Panc1 (cell line): ENCODE measurements around the gene CCBE1.

ENCODE experiments used
- POLR2AphosphoS5 ChIP-seq: IDR thresholded peaks from 2 replicates; pipeline ENCODE4 v1.6.1; 2012; ENCODE audit warnings: mild to moderate bottlenecking, low read depth, low read length, moderate library complexity
- TF ChIP-seq, protein P1 (sequence below): fragments of 450-650 bp; IDR thresholded peaks from 2 replicates; pipeline ENCODE4 v1.5.1; 2017; ENCODE audit warnings: mild to moderate bottlenecking

DNA sequence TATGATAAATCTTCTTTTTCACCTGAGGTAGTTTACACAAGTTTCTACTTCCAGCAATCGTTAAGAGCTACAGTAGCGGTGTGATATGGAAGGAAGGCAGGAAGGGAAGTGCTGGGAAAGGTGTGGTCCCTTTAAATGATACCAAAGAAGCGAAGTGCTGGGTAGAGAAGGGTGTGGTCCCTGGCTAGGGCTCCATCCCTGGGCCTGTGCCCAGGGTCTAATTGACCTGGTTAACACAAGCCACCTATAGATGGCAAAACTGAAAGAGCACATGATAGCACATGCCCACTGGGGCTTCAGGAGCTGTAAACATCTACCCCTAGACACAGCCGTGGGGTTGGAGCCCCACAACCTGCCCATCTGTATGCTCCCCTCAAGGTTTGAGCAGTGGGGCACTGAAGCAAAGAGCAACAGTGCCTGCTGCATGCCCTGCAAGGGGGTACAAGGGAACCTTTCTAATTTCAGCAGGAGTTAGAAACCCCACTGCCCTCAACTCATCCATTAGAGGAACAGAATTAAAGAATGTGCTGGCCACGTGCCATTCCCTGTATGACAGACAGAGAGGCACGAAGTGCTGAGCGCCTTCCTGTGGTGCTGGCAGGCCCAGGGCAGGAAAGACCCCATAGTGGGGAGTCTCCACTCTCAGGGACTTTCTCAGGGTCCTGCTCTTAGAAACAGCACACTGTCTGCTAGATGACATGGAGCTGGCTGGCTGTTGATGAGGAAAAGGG lies 185.0 kb downstream of the CCBE1 start:
- TF ChIP-seq, protein P1, sequence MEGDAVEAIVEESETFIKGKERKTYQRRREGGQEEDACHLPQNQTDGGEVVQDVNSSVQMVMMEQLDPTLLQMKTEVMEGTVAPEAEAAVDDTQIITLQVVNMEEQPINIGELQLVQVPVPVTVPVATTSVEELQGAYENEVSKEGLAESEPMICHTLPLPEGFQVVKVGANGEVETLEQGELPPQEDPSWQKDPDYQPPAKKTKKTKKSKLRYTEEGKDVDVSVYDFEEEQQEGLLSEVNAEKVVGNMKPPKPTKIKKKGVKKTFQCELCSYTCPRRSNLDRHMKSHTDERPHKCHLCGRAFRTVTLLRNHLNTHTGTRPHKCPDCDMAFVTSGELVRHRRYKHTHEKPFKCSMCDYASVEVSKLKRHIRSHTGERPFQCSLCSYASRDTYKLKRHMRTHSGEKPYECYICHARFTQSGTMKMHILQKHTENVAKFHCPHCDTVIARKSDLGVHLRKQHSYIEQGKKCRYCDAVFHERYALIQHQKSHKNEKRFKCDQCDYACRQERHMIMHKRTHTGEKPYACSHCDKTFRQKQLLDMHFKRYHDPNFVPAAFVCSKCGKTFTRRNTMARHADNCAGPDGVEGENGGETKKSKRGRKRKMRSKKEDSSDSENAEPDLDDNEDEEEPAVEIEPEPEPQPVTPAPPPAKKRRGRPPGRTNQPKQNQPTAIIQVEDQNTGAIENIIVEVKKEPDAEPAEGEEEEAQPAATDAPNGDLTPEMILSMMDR, result no peak
- no peak for TF ChIP-seq POLR2AphosphoS5
